ENCODE measurements around the gene NFIA.

- TF ChIP-seq POLR2A (IDR thresholded peaks at IDR 0.05; ENCODE audit: low read depth, low read length) = no peak
- no peak for TF ChIP-seq POLR2AphosphoS5 (IDR thresholded peaks at IDR 0.05; ENCODE audit: low read depth, low read length)
- TF ChIP-seq TAF1 (IDR thresholded peaks at IDR 0.05; ENCODE audit: low read depth, low read length) = no peak
- no peak for TF ChIP-seq SPI1 (IDR thresholded peaks at IDR 0.05; ENCODE audit: low read depth, low read length)
Measured at GRCh38 chr1:61135291-61135690, 52.9 kb downstream of the NFIA start.

All from GM12891 (cell line).